Measurements from ENCODE around the gene FAXDC2. TPM values are rescaled to one million over a fixed set of nuclear protein-coding genes. Genes with fewer than 3 reads are reported as not detected.
A peak's percentile ranks its signal among the peaks of the same experiment; 100 is the strongest.

FAXDC2 gene
- total and polyA plus RNA-seq, 2 of the 13 experiments (the other 11 are each of a cell fraction or from before 2014, with no cell fraction given) = 4.7 to 58.8 TPM

- TF ChIP-seq ZNF646 (CRISPR knock-in tag; IDR thresholded peaks at IDR 0.05) (no peak), ZNF678 (CRISPR knock-in tag; IDR thresholded peaks at IDR 0.05) (no peak), RFX1 (IDR thresholded peaks at IDR 0.05) (no peak), ELF4 (CRISPR knock-in tag; IDR thresholded peaks at IDR 0.05; ENCODE audit: borderline replicate concordance) (no peak), FOXK1 (CRISPR knock-in tag; IDR thresholded peaks at IDR 0.05; ENCODE audit: borderline replicate concordance, low read depth) (peak; percentile 70; the same call in 1 of the 2 replicates), ZNF292 (CRISPR knock-in tag; IDR thresholded peaks at IDR 0.05; ENCODE audit: borderline replicate concordance, low read depth) (no peak), ZKSCAN5 (CRISPR knock-in tag; IDR thresholded peaks at IDR 0.05) (no peak), ZFP82 (CRISPR knock-in tag; IDR thresholded peaks at IDR 0.05; ENCODE audit: borderline replicate concordance) (no peak), HNF4A (CRISPR knock-in tag; IDR thresholded peaks at IDR 0.05) (peak; percentile 81), ZNF225 (CRISPR knock-in tag; IDR thresholded peaks at IDR 0.05) (no peak), ZNF790 (CRISPR knock-in tag; IDR thresholded peaks at IDR 0.05; ENCODE audit: borderline replicate concordance) (no peak)
- TF ChIP-seq, protein P1, sequence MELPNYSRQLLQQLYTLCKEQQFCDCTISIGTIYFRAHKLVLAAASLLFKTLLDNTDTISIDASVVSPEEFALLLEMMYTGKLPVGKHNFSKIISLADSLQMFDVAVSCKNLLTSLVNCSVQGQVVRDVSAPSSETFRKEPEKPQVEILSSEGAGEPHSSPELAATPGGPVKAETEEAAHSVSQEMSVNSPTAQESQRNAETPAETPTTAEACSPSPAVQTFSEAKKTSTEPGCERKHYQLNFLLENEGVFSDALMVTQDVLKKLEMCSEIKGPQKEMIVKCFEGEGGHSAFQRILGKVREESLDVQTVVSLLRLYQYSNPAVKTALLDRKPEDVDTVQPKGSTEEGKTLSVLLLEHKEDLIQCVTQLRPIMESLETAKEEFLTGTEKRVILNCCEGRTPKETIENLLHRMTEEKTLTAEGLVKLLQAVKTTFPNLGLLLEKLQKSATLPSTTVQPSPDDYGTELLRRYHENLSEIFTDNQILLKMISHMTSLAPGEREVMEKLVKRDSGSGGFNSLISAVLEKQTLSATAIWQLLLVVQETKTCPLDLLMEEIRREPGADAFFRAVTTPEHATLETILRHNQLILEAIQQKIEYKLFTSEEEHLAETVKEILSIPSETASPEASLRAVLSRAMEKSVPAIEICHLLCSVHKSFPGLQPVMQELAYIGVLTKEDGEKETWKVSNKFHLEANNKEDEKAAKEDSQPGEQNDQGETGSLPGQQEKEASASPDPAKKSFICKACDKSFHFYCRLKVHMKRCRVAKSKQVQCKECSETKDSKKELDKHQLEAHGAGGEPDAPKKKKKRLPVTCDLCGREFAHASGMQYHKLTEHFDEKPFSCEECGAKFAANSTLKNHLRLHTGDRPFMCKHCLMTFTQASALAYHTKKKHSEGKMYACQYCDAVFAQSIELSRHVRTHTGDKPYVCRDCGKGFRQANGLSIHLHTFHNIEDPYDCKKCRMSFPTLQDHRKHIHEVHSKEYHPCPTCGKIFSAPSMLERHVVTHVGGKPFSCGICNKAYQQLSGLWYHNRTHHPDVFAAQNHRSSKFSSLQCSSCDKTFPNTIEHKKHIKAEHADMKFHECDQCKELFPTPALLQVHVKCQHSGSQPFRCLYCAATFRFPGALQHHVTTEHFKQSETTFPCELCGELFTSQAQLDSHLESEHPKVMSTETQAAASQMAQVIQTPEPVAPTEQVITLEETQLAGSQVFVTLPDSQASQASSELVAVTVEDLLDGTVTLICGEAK (IDR thresholded peaks at IDR 0.05) = no peak
- TF ChIP-seq, protein P1 (CRISPR knock-in tag; IDR thresholded peaks at IDR 0.05) = no peak
- TF ChIP-seq, protein P2, sequence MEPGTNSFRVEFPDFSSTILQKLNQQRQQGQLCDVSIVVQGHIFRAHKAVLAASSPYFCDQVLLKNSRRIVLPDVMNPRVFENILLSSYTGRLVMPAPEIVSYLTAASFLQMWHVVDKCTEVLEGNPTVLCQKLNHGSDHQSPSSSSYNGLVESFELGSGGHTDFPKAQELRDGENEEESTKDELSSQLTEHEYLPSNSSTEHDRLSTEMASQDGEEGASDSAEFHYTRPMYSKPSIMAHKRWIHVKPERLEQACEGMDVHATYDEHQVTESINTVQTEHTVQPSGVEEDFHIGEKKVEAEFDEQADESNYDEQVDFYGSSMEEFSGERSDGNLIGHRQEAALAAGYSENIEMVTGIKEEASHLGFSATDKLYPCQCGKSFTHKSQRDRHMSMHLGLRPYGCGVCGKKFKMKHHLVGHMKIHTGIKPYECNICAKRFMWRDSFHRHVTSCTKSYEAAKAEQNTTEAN (CRISPR knock-in tag; conservative IDR thresholded peaks at IDR 0.05) = no peak
Measured at GRCh38 chr5:154834053-154834452, 16.4 kb downstream of the FAXDC2 start (continued).

Data from HepG2 (cell line).